K562 (cell line): ENCODE results near the gene SIRT5. TPM values are rescaled to one million over a fixed set of nuclear protein-coding genes. Genes with fewer than 3 reads are reported as not detected.
A peak's percentile ranks its signal among the peaks of the same experiment; 100 is the strongest.

Experiments used
- ATAC-seq: fragments of 200-7000 bp; cut with Tn5 transposase; 3 replicates; pipeline ENCODE4 v1.9.1; 2020; ENCODE audit warnings: moderate library complexity
- BruUV-seq: library from RNA; stranded (reverse); fragments of 400-500 nt; replicated peaks from 2 replicates; lab custom pipeline; 2021; lab: Mats Ljungman, UMichigan
- CTCF ChIA-PET: fragments of 300-600 bp; formaldehyde crosslinking; extraction: SDS; loops from one replicate; lab custom pipeline; 2021; ENCODE audit warnings: low intra/inter-chr PET ratio; lab: Yijun Ruan, JAX
- POLR2A ChIA-PET: fragments of 300-600, 350-650 bp; sonication (Branson Sonifier 250); formaldehyde crosslinking; extraction: SDS; loops from one replicate; lab custom pipeline; 2021; ENCODE audit warnings: antibody characterized with exemption, inconsistent platforms; lab: Yijun Ruan, JAX
- DNase-seq, 4 experiments: peaks; one replicate each; pipeline versions ENCODE4 v3.0.0 to v3.0.0-alpha.2; 2011 to 2018; ENCODE audit warnings: low spot score in 3 of 4, mixed read lengths in 3 of 4; ENCODE audit errors: extremely low read depth in 1 of 4
- FAIRE-seq: peaks from 2 replicates; lab custom pipeline; 2011; peaks lifted over from hg19 to GRCh38; lab: Jason Lieb, UNC
- H2AFZ ChIP-seq: 2 replicates; pipeline ENCODE4 v1.6.0; 2011; ENCODE audit warnings: low read depth, low read length, control low read depth, inconsistent platforms
- H3K27ac ChIP-seq: fragments of 200-600 bp; 3 replicates; pipeline ENCODE4 v1.8.0; 2011; ENCODE audit warnings: low read depth, mild to moderate bottlenecking, control low read depth, inconsistent platforms, low read length, moderate library complexity, mixed read lengths; ENCODE audit errors: extremely low read depth
- H3K27me3 ChIP-seq, 2 experiments: fragments of 300-600 bp in 1 of 2; 2 replicates in 1 of 2; 3 replicates in 1 of 2; pipeline versions ENCODE4 v1.6.0 to v1.8.0; 2011; ENCODE audit warnings: inconsistent platforms in 2 of 2, low read length in 2 of 2, mild to moderate bottlenecking in 1 of 2, mixed read lengths in 1 of 2, moderate library complexity in 1 of 2; ENCODE audit not compliant: control insufficient read depth in 2 of 2, insufficient read depth in 2 of 2
- H3K36me3 ChIP-seq: fragments of 300-600 bp; 3 replicates; pipeline ENCODE4 v1.8.0; 2011; ENCODE audit warnings: mild to moderate bottlenecking, low read length, inconsistent platforms; ENCODE audit not compliant: control insufficient read depth, insufficient read depth
- H3K4me1 ChIP-seq, 2 experiments: fragments of 200-600 bp in 1 of 2; replicated peaks in 1 of 2; 2 replicates in 1 of 2; 3 replicates in 1 of 2; pipeline versions ENCODE4 v1.5.1 to v1.8.0; 2011; ENCODE audit warnings: inconsistent platforms in 2 of 2, low read length in 2 of 2, mild to moderate bottlenecking in 1 of 2, mixed read lengths in 1 of 2, moderate library complexity in 1 of 2; ENCODE audit not compliant: control insufficient read depth in 2 of 2, insufficient read depth in 2 of 2
- H3K4me2 ChIP-seq: 2 replicates; pipeline ENCODE4 v1.6.1; 2011; ENCODE audit warnings: low read length, control low read depth, inconsistent platforms, mixed read lengths; ENCODE audit not compliant: insufficient read depth
- H3K4me3 ChIP-seq: fragments of 200-600 bp; sonication (generic), shearing (Covaris generic); 2 replicates; pipeline ENCODE4 v1.5.1; 2016; ENCODE audit warnings: control low read depth, inconsistent platforms
- H3K79me2 ChIP-seq: fragments of 200-600 bp; 3 replicates; pipeline ENCODE4 v1.8.0; 2011; ENCODE audit warnings: low read length, inconsistent platforms; ENCODE audit not compliant: control insufficient read depth, insufficient read depth
- H3K9ac ChIP-seq, 2 experiments: 2 replicates each; pipeline versions ENCODE4 v1.6.0 to v1.6.1; 2011; ENCODE audit warnings: low read depth in 2 of 2, low read length in 2 of 2, control low read depth in 1 of 2, inconsistent platforms in 1 of 2, mild to moderate bottlenecking in 1 of 2, mixed read lengths in 1 of 2; ENCODE audit not compliant: insufficient read depth in 1 of 2
- H3K9me1 ChIP-seq: one replicate; pipeline ENCODE4 v1.6.0; 2011; ENCODE audit warnings: inconsistent platforms, mild to moderate bottlenecking, low read length, moderate library complexity; ENCODE audit not compliant: control insufficient read depth, insufficient read depth
- H3K9me3 ChIP-seq: replicated peaks from 2 replicates; pipeline ENCODE4 v1.5.1; 2011; ENCODE audit warnings: low read depth, low read length, inconsistent platforms; ENCODE audit not compliant: control insufficient read depth, insufficient read depth
- H4K20me1 ChIP-seq: replicated peaks from 2 replicates; pipeline ENCODE4 v1.6.1; 2011; ENCODE audit warnings: low read length, inconsistent platforms, mixed read lengths; ENCODE audit not compliant: control insufficient read depth, insufficient read depth
- RUNX1 ChIP-seq: sonication (generic); IDR thresholded peaks from 2 replicates; pipeline ENCODE4 v1.6.1; 2016; ENCODE audit warnings: antibody characterized with exemption, low read depth
- ZNF592 ChIP-seq: fragments of 450-650 bp; IDR thresholded peaks from 2 replicates; pipeline ENCODE4 v1.6.1; 2017; ENCODE audit warnings: antibody characterized with exemption, mild to moderate bottlenecking
- in situ Hi-C: fragments of 300-500 bp; cut with MboI; formaldehyde crosslinking; loops from 4 replicates; pipeline ENCODE4 v1.15.0; 2018; ENCODE audit warnings: inconsistent platforms, mixed read lengths
- intact Hi-C: fragments of 100-400 bp; cut with micrococcal nuclease; formaldehyde crosslinking; loops from 2 replicates; pipeline ENCODE4 v1.14.2; 2022
- polyA plus RNA-seq, 8 experiments: library from polyadenylated mRNA; depleted of rRNA in 4 of 8; stranded (reverse) in 5 of 8; unstranded in 3 of 8; fragments of >200 nt; fragmentation: Nextera tagmentation in 2 of 8; fragmentation: Illumina TruSeq in 1 of 8; extraction: Ambion mirVana in 2 of 8; extraction: Trizol in 1 of 8; gene quantifications; 2 replicates each; pipeline versions ENCODE4 v1.2.1 to v1.2.3, GENCODE V29; 2011 to 2014; ENCODE audit warnings: inconsistent platforms in 1 of 8, missing spikeins in 1 of 8
- total RNA-seq, 7 experiments: library from RNA; depleted of rRNA in 6 of 7; stranded (reverse); fragments of >200 nt in 6 of 7; fragmentation: Illumina TruSeq in 2 of 7; extraction: Trizol in 2 of 7; gene quantifications; 2 replicates each; pipeline versions ENCODE4 v1.2.1 to v1.2.3, GENCODE V29; 2011 to 2021; ENCODE audit warnings: low replicate concordance in 1 of 7

SIRT5 gene
- total and polyA plus RNA-seq, 9 of the 15 experiments (the other 6 are each of a cell fraction or from before 2014, with no cell fraction given), result 2.1 to 15.7 (median 11.4) TPM

GRCh38 chr6:13654496-13654895 lies 80.1 kb downstream of the SIRT5 start:
- no peak overlapping the region for H2AFZ ChIP-seq
- DNase-seq (no peak), ATAC-seq (peak; percentile 44), FAIRE-seq (no peak)
- peaks cover 0 to 5% of the 10 kb centered on the region in 2 experiments; a peak in 1 of 5 replicates for H3K4me1 ChIP-seq
- no peaks in the 10 kb centered on the region for H4K20me1 ChIP-seq
- H3K27ac ChIP-seq, result 0 out of 3 replicates have a peak overlapping the region, but pooled peaks have one; percentile 5
- peaks cover 54% of the 10 kb centered on the region for H3K36me3 ChIP-seq
- H3K9ac ChIP-seq, result no peak overlapping the region
- TF ChIP-seq ZNF592, result 0 out of 2 replicates have a peak, but pooled peaks have one; percentile 22
- no peak for TF ChIP-seq RUNX1
- in situ Hi-C loops, result no loop called here
- CTCF ChIA-PET, result interaction anchor here (0.6 kb wide), 1 partner anchor 8 kb away, joined by 3 read pairs; no protein-coding TSS in a partner anchor
- H3K27me3 ChIP-seq, result no peaks in the 10 kb centered on the region
- intact Hi-C loops, result no loop called here
- no peak overlapping the region for H3K4me3 ChIP-seq
- POLR2A ChIA-PET, result interaction anchor here (0.6 to 2.3 kb wide), 5 partner anchors 10 to 56 kb away, joined by 3 to 5 read pairs (median 3); no protein-coding TSS in a partner anchor
- H3K9me1 ChIP-seq, result no peaks in the 10 kb centered on the region
- H3K9me3 ChIP-seq, result no peaks in the 10 kb centered on the region
- peaks cover 69% of the 10 kb centered on the region for H3K79me2 ChIP-seq
- BruUV-seq, result no TSS peak
- H3K4me2 ChIP-seq, result no peak overlapping the region
